ENCODE results near the gene ZFP64.
"Not testable (repeated sequence)": the region's sequence is repeated elsewhere in the genome, so short reads cannot be mapped to it uniquely, and the experiment has no call there.

The ZFP64 gene

GRCh38 chr20:52200870-52201269 lies 9.3 kb upstream of the ZFP64 start:
- no peak for DNase-seq

GRCh38 chr20:52196845-52197244 lies 5.3 kb upstream of the ZFP64 start:
- DNase-seq: no peak

GRCh38 chr20:52193886-52194545 lies 2.4 kb upstream of the ZFP64 start:
- DNase-seq: no peak

DNA sequence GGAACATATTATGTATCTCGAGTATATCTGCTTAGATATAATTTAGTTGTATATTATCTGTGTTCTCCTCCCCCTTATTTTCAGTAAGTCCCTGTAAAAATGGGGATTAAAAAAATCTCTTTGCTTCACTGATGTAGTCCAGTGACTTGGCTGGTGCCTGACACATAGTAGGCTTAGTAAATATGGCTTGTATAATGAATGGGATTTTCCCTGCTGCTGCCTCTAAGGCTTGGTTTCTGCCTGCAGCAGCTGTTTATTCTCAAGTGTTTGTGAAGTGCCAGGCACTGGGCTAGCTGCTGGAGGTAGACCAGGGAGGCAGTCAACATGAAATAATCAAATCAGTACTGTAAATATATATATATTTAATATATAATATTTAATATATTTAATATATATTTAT lies 1.6 kb upstream of the ZFP64 start:
- DNase-seq: peak; percentile 84

DNA sequence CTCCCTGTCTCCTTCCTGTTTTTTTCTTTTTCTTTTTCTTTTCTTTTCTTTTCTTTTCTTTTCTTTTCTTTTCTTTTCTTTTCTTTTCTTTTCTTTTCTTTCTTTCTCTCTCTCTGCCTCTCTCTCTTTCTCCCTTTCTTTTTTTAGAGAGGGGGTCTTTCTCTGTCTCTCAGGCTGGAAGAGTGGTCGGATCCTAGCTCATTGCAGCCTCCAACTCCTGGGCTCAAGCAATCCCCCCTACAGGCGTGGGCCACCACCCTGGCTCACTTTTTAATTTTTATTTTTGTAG lies 1.1 kb upstream of the ZFP64 start:
- not testable (repeated sequence) for DNase-seq

GRCh38 chr20:52191916-52192718 lies 538 bp upstream of the ZFP64 start:
- peak; percentile 57 for DNase-seq

- no peak for DNase-seq
Observed at GRCh38 chr20:52190437-52191131, 995 bp downstream of the ZFP64 start.

DNA sequence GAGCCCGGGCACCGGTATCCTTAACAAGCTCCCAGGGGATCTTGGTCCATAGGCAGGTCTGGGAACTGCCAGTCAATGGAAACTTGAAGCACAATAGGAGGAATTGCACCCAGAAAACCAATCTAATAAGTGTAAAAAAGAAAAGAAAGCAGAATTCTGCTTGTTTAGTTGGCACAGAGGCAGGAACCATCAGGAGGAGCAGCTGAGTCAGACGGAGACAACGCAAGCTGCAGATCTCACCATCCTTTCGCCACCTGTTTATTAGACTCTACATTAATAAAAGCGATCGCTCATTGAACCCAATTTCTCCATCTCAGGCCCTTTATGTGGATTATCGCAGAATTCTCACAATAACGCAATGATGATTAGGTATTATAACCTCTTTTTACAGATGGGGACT lies 9.8 kb downstream of the ZFP64 start:
- no peak for DNase-seq

DNA sequence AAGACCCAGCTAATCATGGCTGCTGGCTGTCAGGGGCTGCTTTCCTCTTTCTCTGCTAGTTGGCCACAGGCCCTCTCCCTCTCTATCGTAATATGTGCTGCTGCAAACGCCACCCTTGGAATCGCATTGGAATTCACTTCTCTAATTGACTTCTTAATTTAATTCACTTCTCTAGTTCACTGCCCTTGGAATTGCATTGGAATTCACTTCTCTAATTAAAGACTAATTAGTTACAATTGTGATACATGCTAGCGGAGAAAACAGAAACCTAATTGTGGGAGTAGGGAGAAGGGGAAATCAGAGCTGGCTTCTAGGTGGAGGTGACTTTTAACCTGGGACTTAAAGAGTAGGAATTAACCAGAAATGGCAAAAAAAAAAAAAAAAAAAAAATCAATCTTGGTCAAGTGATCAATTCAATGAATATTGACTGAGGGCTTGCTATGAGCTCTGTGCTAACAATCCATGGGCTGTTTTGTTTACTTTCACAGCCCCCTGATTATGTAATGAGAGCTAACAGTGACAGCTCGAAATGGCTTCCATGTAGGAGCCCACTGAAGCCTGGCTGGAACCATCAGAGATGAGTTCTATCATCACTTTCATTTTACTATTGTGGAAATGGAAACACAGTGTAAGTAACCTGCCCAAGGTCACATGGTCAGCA lies 11.3 kb downstream of the ZFP64 start:
- no peak for DNase-seq

- no peak for DNase-seq
Observed at GRCh38 chr20:52179331-52180179, 12.0 kb downstream of the ZFP64 start.

- no peak for DNase-seq
Observed at GRCh38 chr20:52178691-52179090, 12.9 kb downstream of the ZFP64 start.

- DNase-seq: no peak
Observed at GRCh38 chr20:52175840-52176239, 15.7 kb downstream of the ZFP64 start.

DNA sequence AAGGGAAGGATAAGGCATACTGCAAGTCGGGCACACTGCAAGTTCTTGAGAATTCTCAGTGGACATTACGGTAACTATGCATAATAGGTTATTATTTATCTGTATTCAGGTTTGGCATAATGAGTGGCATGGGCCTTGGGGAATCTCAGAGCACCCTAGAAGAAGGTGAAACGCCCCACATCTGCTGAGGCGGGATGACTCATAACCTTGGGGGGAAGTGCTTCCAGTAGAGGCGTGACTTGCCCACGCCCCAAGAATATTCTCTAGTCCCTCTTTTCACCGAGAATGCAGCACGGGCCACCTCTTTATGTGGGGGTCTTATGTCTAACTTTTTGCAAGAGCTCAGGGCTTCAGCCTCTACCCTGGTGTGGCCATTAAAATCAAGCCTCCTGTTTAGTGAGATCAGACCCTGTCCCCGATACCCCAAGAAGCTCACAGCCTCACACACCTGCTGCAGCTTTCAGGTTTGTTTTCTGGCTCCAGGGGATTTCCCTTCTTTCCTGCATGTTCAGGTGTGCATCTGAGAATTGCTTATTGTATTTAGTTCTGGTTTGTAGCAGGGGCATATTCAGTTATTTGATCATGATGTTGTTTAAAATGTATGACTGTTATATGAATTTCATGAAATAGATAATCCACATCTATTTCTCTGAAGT lies 19.1 kb downstream of the ZFP64 start:
- no peak for DNase-seq

DNA sequence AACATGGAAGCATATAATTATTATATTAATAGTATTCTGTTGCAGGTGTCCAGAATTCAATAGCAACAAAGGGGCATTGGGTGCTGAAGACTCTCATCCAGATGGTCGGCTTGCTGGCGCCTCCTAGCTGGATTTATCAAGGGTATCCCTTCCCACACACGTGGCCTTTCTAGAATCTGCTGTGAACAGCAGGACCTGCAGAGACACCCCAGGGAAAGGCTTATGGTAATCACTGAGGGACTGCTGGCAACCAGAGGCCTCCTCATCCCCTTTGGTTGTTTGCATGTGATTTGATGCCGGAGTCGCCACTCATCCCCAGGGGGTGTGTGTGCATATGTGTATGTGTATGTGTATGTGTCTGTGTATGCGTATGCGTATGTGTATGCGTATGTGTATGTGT lies 20.6 kb downstream of the ZFP64 start:
- no peak for DNase-seq

DNA sequence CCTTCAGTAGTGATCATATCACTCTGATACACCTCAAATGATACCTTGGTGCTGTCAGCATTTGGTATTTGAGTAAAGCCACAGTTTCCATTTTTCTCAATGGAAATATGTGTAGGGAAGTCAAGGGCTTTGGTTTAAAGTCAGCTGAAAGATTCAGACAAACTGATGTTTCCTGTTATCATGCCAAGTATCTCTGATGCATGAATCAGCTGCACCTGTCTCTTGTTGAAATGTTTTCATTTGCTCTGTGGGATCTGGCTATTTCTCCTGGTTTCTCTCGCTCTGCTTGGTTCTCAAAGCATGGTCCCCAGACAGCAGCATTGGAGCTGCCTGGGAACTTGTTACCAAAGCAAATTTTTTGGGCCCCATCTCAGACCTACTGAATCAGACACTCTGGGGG lies 23.5 kb downstream of the ZFP64 start:
- no peak for DNase-seq

DNA sequence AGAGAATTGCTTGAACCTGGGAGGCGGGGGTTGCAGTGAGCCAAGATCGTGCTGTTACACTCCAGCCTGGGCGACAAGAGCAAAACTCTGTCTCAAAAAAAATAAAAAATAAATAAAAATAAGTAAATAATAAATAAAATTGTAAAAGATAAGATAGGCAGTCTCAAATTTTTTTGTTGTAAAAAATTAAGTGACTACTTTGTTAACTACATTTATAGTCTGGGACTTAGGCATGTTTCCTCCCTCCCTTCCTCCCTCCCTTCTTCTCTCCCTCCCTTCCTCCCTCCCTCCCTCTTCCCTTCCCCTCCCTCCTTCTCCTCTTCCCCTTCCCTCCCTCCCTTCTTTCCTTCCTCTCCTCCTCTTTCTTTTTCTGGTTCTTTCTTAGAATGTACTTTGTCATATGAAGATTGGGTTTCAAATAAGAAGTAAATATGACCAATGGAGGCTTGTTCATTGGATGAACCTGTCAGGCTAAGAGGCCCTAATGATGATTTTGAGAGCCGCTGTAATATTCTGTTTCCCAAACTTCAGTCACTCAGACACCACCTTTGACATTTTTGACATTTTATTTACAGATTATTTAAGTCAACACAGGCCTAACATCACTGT lies 24.2 kb downstream of the ZFP64 start:
- no peak for DNase-seq

DNA sequence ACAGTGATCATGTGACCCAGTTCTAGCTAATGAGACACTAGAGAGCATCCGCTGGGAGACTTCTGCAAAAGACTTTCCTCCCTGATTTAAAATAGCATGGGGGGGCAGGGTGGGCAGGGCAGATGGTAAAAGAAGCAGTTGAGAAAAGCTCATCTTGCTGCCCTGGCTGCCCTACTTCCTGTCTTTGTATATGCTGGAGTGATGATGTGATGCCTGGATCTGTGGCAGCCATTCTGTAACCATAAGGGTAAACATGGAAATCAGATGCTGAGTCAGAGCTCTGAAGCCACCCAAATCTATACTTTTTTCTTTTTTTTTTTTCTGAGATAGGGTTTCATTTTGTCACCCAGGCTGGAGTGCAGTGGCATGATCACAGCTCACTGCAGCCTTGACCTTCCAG lies 25.4 kb downstream of the ZFP64 start:
- DNase-seq: no peak

DNA sequence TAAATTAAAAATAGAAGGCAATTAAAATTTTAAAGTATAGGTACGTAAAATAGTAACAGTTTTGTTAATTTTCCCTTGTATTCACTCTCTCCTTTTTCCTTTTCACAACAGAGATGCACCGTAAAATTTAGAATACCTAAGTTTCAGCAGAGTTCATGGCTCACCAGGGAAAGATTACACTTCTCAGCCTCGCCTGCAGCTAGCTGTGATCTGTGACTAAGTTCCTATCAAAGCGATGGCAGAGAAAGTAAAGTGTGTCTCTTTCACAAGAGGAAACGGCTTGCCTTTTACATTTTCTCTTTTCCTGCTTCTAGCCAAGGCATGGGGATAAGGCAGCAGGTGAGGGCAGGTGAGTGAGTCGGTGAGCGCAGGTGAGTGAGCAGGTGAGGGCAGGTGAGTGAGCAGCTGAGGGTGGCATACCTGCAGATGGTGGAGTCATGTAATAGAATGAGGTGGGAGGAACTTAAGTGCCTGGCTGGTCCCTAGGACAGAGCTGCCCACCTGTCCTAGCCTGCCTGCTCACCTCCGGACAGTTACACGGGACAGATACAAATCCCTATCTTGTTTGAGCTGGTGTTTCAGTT lies 30.9 kb downstream of the ZFP64 start:
- no peak for DNase-seq

GRCh38 chr20:52160049-52160570 lies 31.5 kb downstream of the ZFP64 start:
- no peak for DNase-seq

GRCh38 chr20:52154575-52154974 lies 37.0 kb downstream of the ZFP64 start:
- no peak for DNase-seq

- DNase-seq: no peak
Observed at GRCh38 chr20:52153896-52154295, 37.7 kb downstream of the ZFP64 start.

Measured in SHP77 treated with DMSO at 0.1 percent for 48 hours (cell line).